Stimulated activated naive CD8-positive, alpha-beta T cell treated with anti-CD3 and anti-CD28 coated beads, Interleukin-15, amount 100 ng/mL, for 72 hours (primary cell): ENCODE results near the gene LUZP1.
A peak's percentile ranks its signal among the peaks of the same experiment; 100 is the strongest.

ENCODE experiments used
- ATAC-seq: fragments of 150-1000 bp; cut with Tn5 transposase; 2 replicates; pipeline ENCODE4 v1.10.0; 2021; ENCODE audit warnings: mild to moderate bottlenecking, moderate library complexity
- DNase-seq, 2 donors: peaks; one replicate each; pipeline ENCODE4 v3.0.0; 2021 to 2022
- H3K27ac Mint-ChIP-seq, 2 donors: one replicate each; pipeline ENCODE4 v1.8.0; 2022; ENCODE audit warnings: mild to moderate bottlenecking in 2 of 2, mixed read lengths in 2 of 2, moderate library complexity in 2 of 2
- H3K27me3 Mint-ChIP-seq: one replicate; pipeline ENCODE4 v1.8.0; 2022; ENCODE audit warnings: mixed read lengths
- H3K4me1 Mint-ChIP-seq: one replicate; pipeline ENCODE4 v1.8.0; 2022; ENCODE audit warnings: mild to moderate bottlenecking, mixed read lengths
- H3K4me3 Mint-ChIP-seq, 2 donors: one replicate each; pipeline ENCODE4 v1.8.0; 2022; ENCODE audit warnings: mild to moderate bottlenecking in 2 of 2, mixed read lengths in 2 of 2, moderate library complexity in 1 of 2
- H3K9me3 Mint-ChIP-seq, 2 donors: one replicate each; pipeline ENCODE4 v1.8.0; 2022; ENCODE audit warnings: mixed read lengths in 2 of 2

The LUZP1 gene

GRCh38 chr1:23100074-23100748 lies 68.4 kb downstream of the LUZP1 start:
- Mint-ChIP-seq H3K27ac (peak overlapping the region in 1 of 2 donors; percentile 17), H3K4me1 (peaks cover 37% of the 10 kb centered on the region), H3K9me3 (no peaks in the 10 kb centered on the region), H3K4me3 (peak overlapping the region; percentile 21 to 35), H3K27me3 (no peaks in the 10 kb centered on the region)
- peak; percentile 97 for ATAC-seq
- peak; percentile 26 to 72 for DNase-seq

- peaks cover 37% of the 10 kb centered on the region for H3K4me1 Mint-ChIP-seq
- peak overlapping the region in 1 of 2 donors; percentile 6 for H3K4me3 Mint-ChIP-seq
- no peak for ATAC-seq
- no peaks in the 10 kb centered on the region for H3K9me3 Mint-ChIP-seq
- DNase-seq, result no peak
- peak overlapping the region in 1 of 2 donors; percentile 42 for H3K27ac Mint-ChIP-seq
- H3K27me3 Mint-ChIP-seq, result no peaks in the 10 kb centered on the region
These were observed 69.5 kb downstream of the LUZP1 start for GRCh38 chr1:23099171-23099536.

GRCh38 chr1:23098463-23099170 lies 70.0 kb downstream of the LUZP1 start:
- H3K27ac Mint-ChIP-seq, result peak overlapping the region in 1 of 2 donors; percentile 42
- no peaks in the 10 kb centered on the region for H3K9me3 Mint-ChIP-seq
- H3K27me3 Mint-ChIP-seq, result no peaks in the 10 kb centered on the region
- peak overlapping the region in 1 of 2 donors; percentile 6 for H3K4me3 Mint-ChIP-seq
- ATAC-seq (peak; percentile 45), DNase-seq (peak; percentile 55 to 62)
- peaks cover 37% of the 10 kb centered on the region for H3K4me1 Mint-ChIP-seq

- no peak for DNase-seq
- no peaks in the 10 kb centered on the region for H3K9me3 Mint-ChIP-seq
- H3K27me3 Mint-ChIP-seq, result no peaks in the 10 kb centered on the region
- H3K4me1 Mint-ChIP-seq, result peaks cover 26% of the 10 kb centered on the region
- ATAC-seq, result no peak
- no peak overlapping the region for H3K4me3 Mint-ChIP-seq
- no peak overlapping the region for H3K27ac Mint-ChIP-seq
These were observed 71.3 kb downstream of the LUZP1 start for GRCh38 chr1:23097316-23097715.

GRCh38 chr1:23092447-23092846 lies 76.2 kb downstream of the LUZP1 start:
- ATAC-seq, result no peak
- Mint-ChIP-seq H3K9me3 (no peaks in the 10 kb centered on the region), H3K27me3 (no peaks in the 10 kb centered on the region), H3K4me1 (peaks cover 8% of the 10 kb centered on the region), H3K27ac (no peak overlapping the region), H3K4me3 (no peak overlapping the region)
- DNase-seq, result no peak

- Mint-ChIP-seq H3K27me3 (no peaks in the 10 kb centered on the region), H3K4me3 (no peak overlapping the region), H3K9me3 (no peaks in the 10 kb centered on the region), H3K4me1 (peaks cover 8% of the 10 kb centered on the region), H3K27ac (peak overlapping the region in 1 of 2 donors; percentile 60)
- ATAC-seq (no peak), DNase-seq (no peak)
These were observed 77.1 kb downstream of the LUZP1 start for GRCh38 chr1:23091545-23091944.

GRCh38 chr1:23090056-23090455 lies 78.6 kb downstream of the LUZP1 start:
- DNase-seq, result no peak
- Mint-ChIP-seq H3K4me3 (no peak overlapping the region), H3K27ac (no peak overlapping the region), H3K4me1 (peaks cover 8% of the 10 kb centered on the region), H3K9me3 (no peaks in the 10 kb centered on the region), H3K27me3 (no peaks in the 10 kb centered on the region)
- ATAC-seq, result no peak

- Mint-ChIP-seq H3K4me1 (peaks cover 8% of the 10 kb centered on the region), H3K4me3 (no peak overlapping the region), H3K9me3 (no peaks in the 10 kb centered on the region), H3K27ac (peak overlapping the region; percentile 10 to 48), H3K27me3 (no peaks in the 10 kb centered on the region)
- no peak for ATAC-seq
- DNase-seq, result no peak
These were observed 80.6 kb downstream of the LUZP1 start for GRCh38 chr1:23088027-23088426.

GRCh38 chr1:23085696-23086095 lies 83.0 kb downstream of the LUZP1 start:
- H3K4me3 Mint-ChIP-seq, result no peak overlapping the region
- H3K9me3 Mint-ChIP-seq, result no peaks in the 10 kb centered on the region
- ATAC-seq, result no peak
- H3K4me1 Mint-ChIP-seq, result peaks cover 8% of the 10 kb centered on the region
- H3K27me3 Mint-ChIP-seq, result no peaks in the 10 kb centered on the region
- H3K27ac Mint-ChIP-seq, result peak overlapping the region; percentile 20 to 85
- DNase-seq, result no peak

GRCh38 chr1:23084880-23085279 lies 83.8 kb downstream of the LUZP1 start:
- Mint-ChIP-seq H3K4me3 (no peak overlapping the region), H3K4me1 (peaks cover 8% of the 10 kb centered on the region), H3K27ac (peak overlapping the region in 1 of 2 donors; percentile 86), H3K9me3 (no peaks in the 10 kb centered on the region), H3K27me3 (no peaks in the 10 kb centered on the region)
- ATAC-seq, result no peak
- no peak for DNase-seq

- DNase-seq (no peak), ATAC-seq (no peak)
- H3K9me3 Mint-ChIP-seq, result no peaks in the 10 kb centered on the region
- no peaks in the 10 kb centered on the region for H3K27me3 Mint-ChIP-seq
- H3K27ac Mint-ChIP-seq, result peak overlapping the region in 1 of 2 donors; percentile 50
- H3K4me1 Mint-ChIP-seq, result peaks cover 8% of the 10 kb centered on the region
- H3K4me3 Mint-ChIP-seq, result no peak overlapping the region
These were observed 84.8 kb downstream of the LUZP1 start for GRCh38 chr1:23083714-23084480.

- Mint-ChIP-seq H3K27me3 (no peaks in the 10 kb centered on the region), H3K9me3 (no peaks in the 10 kb centered on the region), H3K27ac (peak overlapping the region in 1 of 2 donors; percentile 72), H3K4me1 (no peaks in the 10 kb centered on the region), H3K4me3 (no peak overlapping the region)
- DNase-seq (no peak), ATAC-seq (no peak)
These were observed 87.3 kb downstream of the LUZP1 start for GRCh38 chr1:23081376-23081775.

- H3K4me3 Mint-ChIP-seq, result no peak overlapping the region
These were observed 87.8 kb downstream of the LUZP1 start for GRCh38 chr1:23080885-23081284.

GRCh38 chr1:23079025-23079424 lies 89.6 kb downstream of the LUZP1 start:
- Mint-ChIP-seq H3K9me3 (no peaks in the 10 kb centered on the region), H3K27me3 (no peaks in the 10 kb centered on the region), H3K4me1 (no peaks in the 10 kb centered on the region), H3K4me3 (no peak overlapping the region), H3K27ac (no peak overlapping the region)
- ATAC-seq, result no peak
- no peak for DNase-seq

More at GRCh38 chr1:23080885-23081284, 87.8 kb downstream of the LUZP1 start:
- Mint-ChIP-seq H3K27ac (no peak overlapping the region), H3K9me3 (no peaks in the 10 kb centered on the region), H3K4me1 (no peaks in the 10 kb centered on the region), H3K27me3 (no peaks in the 10 kb centered on the region)
- ATAC-seq (no peak), DNase-seq (no peak)

- ATAC-seq, result no peak
These were observed 94.6 kb downstream of the LUZP1 start for GRCh38 chr1:23074012-23074411.

GRCh38 chr1:23069675-23070074 lies 99.0 kb downstream of the LUZP1 start:
- Mint-ChIP-seq H3K4me3 (no peak overlapping the region), H3K27me3 (no peaks in the 10 kb centered on the region), H3K27ac (peak overlapping the region in 1 of 2 donors; percentile 64), H3K9me3 (no peaks in the 10 kb centered on the region), H3K4me1 (peaks cover 5% of the 10 kb centered on the region)
- no peak for DNase-seq
- no peak for ATAC-seq

More at GRCh38 chr1:23074012-23074411, 94.6 kb downstream of the LUZP1 start:
- H3K4me3 Mint-ChIP-seq, result no peak overlapping the region
- H3K27me3 Mint-ChIP-seq, result no peaks in the 10 kb centered on the region
- H3K27ac Mint-ChIP-seq, result no peak overlapping the region
- DNase-seq, result no peak
- no peaks in the 10 kb centered on the region for H3K4me1 Mint-ChIP-seq
- no peaks in the 10 kb centered on the region for H3K9me3 Mint-ChIP-seq
